CD14-positive monocyte (primary cell): Measurements from ENCODE around the gene NIPBL. TPM values are rescaled to one million over a fixed set of nuclear protein-coding genes. Genes with fewer than 3 reads are reported as not detected.
"Not testable (repeated sequence)": the region's sequence is repeated elsewhere in the genome, so short reads cannot be mapped to it uniquely, and the experiment has no call there.

Source experiments
- DNase-seq, 3 donors: peaks; one replicate each; pipeline ENCODE4 v3.0.0-alpha.2; 2011 to 2022
- H2AFZ ChIP-seq: 2 replicates; pipeline ENCODE4 v1.6.0; 2012; ENCODE audit warnings: mild to moderate bottlenecking, low read depth, low read length, inconsistent platforms; ENCODE audit not compliant: insufficient read depth, poor library complexity, severe bottlenecking
- H3K27ac ChIP-seq, 2 donors: 1 replicate in 1 of 2; 2 replicates in 1 of 2; pipeline ENCODE4 v1.5.1; 2012 to 2013; ENCODE audit warnings: low read length in 2 of 2, control low read depth in 1 of 2, inconsistent platforms in 1 of 2, low read depth in 1 of 2, mild to moderate bottlenecking in 1 of 2
- H3K27me3 ChIP-seq, 2 donors: one replicate each; pipeline versions ENCODE4 v1.6.0 to v1.6.1; 2011 to 2013; ENCODE audit warnings: low read length in 2 of 2; ENCODE audit not compliant: control insufficient read depth in 2 of 2, insufficient read depth in 2 of 2
- H3K36me3 ChIP-seq, 2 donors: replicated peaks in 1 of 2; 1 replicate in 1 of 2; 2 replicates in 1 of 2; pipeline versions ENCODE4 v1.5.1 to v1.6.1; 2012 to 2013; ENCODE audit warnings: low read length in 2 of 2, control low read depth in 1 of 2, inconsistent platforms in 1 of 2, mild to moderate bottlenecking in 1 of 2; ENCODE audit not compliant: insufficient read depth in 2 of 2, control insufficient read depth in 1 of 2
- H3K4me1 ChIP-seq, 2 donors: 1 replicate in 1 of 2; 2 replicates in 1 of 2; pipeline versions ENCODE4 v1.5.1 to v1.6.1; 2012 to 2013; ENCODE audit warnings: low read length in 2 of 2, control low read depth in 1 of 2, inconsistent platforms in 1 of 2, mild to moderate bottlenecking in 1 of 2, moderate library complexity in 1 of 2; ENCODE audit not compliant: insufficient read depth in 2 of 2, control insufficient read depth in 1 of 2
- H3K4me2 ChIP-seq: replicated peaks from 2 replicates; pipeline ENCODE3; 2012; ENCODE audit warnings: low read length, moderate library complexity, mild to moderate bottlenecking; ENCODE audit not compliant: poor library complexity, severe bottlenecking; ENCODE audit errors: extremely low read depth
- H3K4me3 ChIP-seq, 3 experiments: fragments of 200-600 bp in 1 of 3; sonication (generic) in 1 of 3; replicated peaks in 1 of 3; 1 replicate in 2 of 3; 2 replicates in 1 of 3; pipeline ENCODE4 v1.5.1; 2011 to 2013; ENCODE audit warnings: low read length in 3 of 3, mild to moderate bottlenecking in 3 of 3, control low read depth in 2 of 3, low read depth in 2 of 3, inconsistent platforms in 1 of 3, moderate library complexity in 1 of 3
- H3K79me2 ChIP-seq: 2 replicates; pipeline ENCODE4 v1.6.0; 2012; ENCODE audit warnings: mild to moderate bottlenecking, control low read depth, inconsistent platforms, low read length, moderate library complexity; ENCODE audit not compliant: insufficient read depth
- H3K9ac ChIP-seq: 2 replicates; pipeline ENCODE4 v1.6.0; 2017; ENCODE audit warnings: low read length, mild to moderate bottlenecking; ENCODE audit not compliant: insufficient read depth, poor library complexity, severe bottlenecking
- H3K9me3 ChIP-seq, 2 donors: replicated peaks in 1 of 2; 1 replicate in 1 of 2; 2 replicates in 1 of 2; pipeline versions ENCODE4 v1.5.1 to v1.6.1; 2012 to 2013; ENCODE audit warnings: low read length in 2 of 2, control low read depth in 1 of 2; ENCODE audit not compliant: control insufficient read depth in 1 of 2, insufficient read depth in 1 of 2
- H4K20me1 ChIP-seq: 2 replicates; pipeline ENCODE4 v1.6.0; 2012; ENCODE audit warnings: mild to moderate bottlenecking, low read length, control low read depth, moderate library complexity; ENCODE audit not compliant: insufficient read depth
- H3K27ac Mint-ChIP-seq, 7 donors: one replicate each; pipeline ENCODE4 v1.8.0; 2020; ENCODE audit warnings: mild to moderate bottlenecking in 7 of 7, mixed read lengths in 7 of 7, moderate library complexity in 6 of 7, inconsistent platforms in 2 of 7
- H3K27me3 Mint-ChIP-seq, 3 donors: one replicate each; pipeline ENCODE4 v1.8.0; 2021 to 2022; ENCODE audit warnings: low read depth in 3 of 3, mild to moderate bottlenecking in 3 of 3, mixed read lengths in 3 of 3, moderate library complexity in 3 of 3, inconsistent platforms in 1 of 3
- H3K36me3 Mint-ChIP-seq, 2 donors: one replicate each; pipeline ENCODE4 v1.8.0; 2020; ENCODE audit warnings: mixed read lengths in 2 of 2, inconsistent platforms in 1 of 2, mild to moderate bottlenecking in 1 of 2
- H3K4me1 Mint-ChIP-seq: one replicate; pipeline ENCODE4 v1.8.0; 2020; ENCODE audit warnings: mild to moderate bottlenecking, mixed read lengths
- H3K4me3 Mint-ChIP-seq, 2 donors: one replicate each; pipeline ENCODE4 v1.8.0; 2020; ENCODE audit warnings: mild to moderate bottlenecking in 2 of 2, mixed read lengths in 2 of 2, moderate library complexity in 1 of 2
- H3K9me3 Mint-ChIP-seq, 7 donors: one replicate each; pipeline ENCODE4 v1.8.0; 2020 to 2022; ENCODE audit warnings: mixed read lengths in 7 of 7, mild to moderate bottlenecking in 6 of 7, moderate library complexity in 6 of 7, inconsistent platforms in 2 of 7
- CTCF ChIP-seq: fragments of 200-600 bp; IDR thresholded peaks from one replicate; pipeline ENCODE4 v1.8.0; 2022; ENCODE audit warnings: antibody characterized with exemption, mild to moderate bottlenecking
- WGBS: methylation state at CpG from one replicate; pipeline ENCODE4 v1.1.5; 2013; ENCODE audit warnings: missing lambda C conversion rate; ENCODE audit not compliant: insufficient coverage; 5-methylcytosine and 5-hydroxymethylcytosine counted together
- intact Hi-C, 2 donors: fragments of 100-400 bp; cut with micrococcal nuclease; formaldehyde crosslinking; loops; one replicate each; pipeline versions ENCODE4 v1.15.0 to v1.15.1; 2023
- polyA plus RNA-seq, 3 donors: library from polyadenylated mRNA; depleted of rRNA in 1 of 3; unstranded in 2 of 3; stranded (reverse) in 1 of 3; fragments of 300-500 nt in 2 of 3; fragments of >200 nt in 1 of 3; fragmentation: Illumina TruSeq in 2 of 3; gene quantifications; 1 replicate in 2 of 3; 2 replicates in 1 of 3; pipeline ENCODE4 v1.2.3, GENCODE V29; 2012 to 2021

NIPBL gene
- polyA plus RNA-seq, 3 donors = 6.6 to 36.0 (median 16.2) TPM

DNA sequence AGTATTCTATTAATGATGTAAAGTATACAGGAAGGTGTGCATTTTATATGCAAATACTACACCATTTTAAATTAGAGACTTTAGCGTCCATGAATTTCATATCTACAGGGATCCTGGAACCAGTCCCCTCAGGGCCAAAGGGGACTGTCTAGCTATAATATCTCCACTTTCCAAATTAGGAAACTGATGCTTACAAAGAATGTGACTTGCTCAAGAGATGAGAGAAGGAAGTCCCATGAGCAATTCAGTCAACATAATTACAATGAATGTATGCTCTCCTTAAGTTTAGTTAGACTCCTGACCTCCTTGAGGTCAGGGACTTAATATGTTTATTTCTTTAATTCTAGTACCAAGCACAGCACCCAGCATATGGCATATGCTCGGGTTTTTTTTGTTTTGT, 23.7 kb downstream of the NIPBL start:
- H3K36me3 ChIP-seq = no peaks in the 10 kb centered on the region
- H3K4me3 ChIP-seq = no peak overlapping the region
- H3K4me3 Mint-ChIP-seq = no peak overlapping the region
- DNase-seq = peak in 1 of 3 donors; percentile 12
- H3K4me1 ChIP-seq = peaks cover 22 to 33% of the 10 kb centered on the region in 2 donors
- no peaks in the 10 kb centered on the region for H3K27me3 ChIP-seq
- no peak overlapping the region for H2AFZ ChIP-seq
- H4K20me1 ChIP-seq = peaks cover 100% of the 10 kb centered on the region
- H3K27ac Mint-ChIP-seq = no peak overlapping the region
- H3K4me1 Mint-ChIP-seq = peaks cover 64% of the 10 kb centered on the region
- H3K9me3 Mint-ChIP-seq = peaks cover 0 to 5% (median 0%) of the 10 kb centered on the region in 7 donors
- TF ChIP-seq CTCF = no peak
- no peaks in the 10 kb centered on the region for H3K27me3 Mint-ChIP-seq
- no peaks in the 10 kb centered on the region for H3K36me3 Mint-ChIP-seq
- no peak overlapping the region for H3K27ac ChIP-seq
- peaks cover 100% of the 10 kb centered on the region for H3K79me2 ChIP-seq
- intact Hi-C loops = no loop called here
- H3K9me3 ChIP-seq = no peaks in the 10 kb centered on the region
- no peak overlapping the region for H3K4me2 ChIP-seq
- WGBS = no CpG with 5 or more reads among the region's 2 CpGs
- H3K9ac ChIP-seq = no peak overlapping the region

- Histone ChIP-seq H3K4me1 (peaks cover 18 to 26% of the 10 kb centered on the region in 2 donors), H3K79me2 (peaks cover 100% of the 10 kb centered on the region), H4K20me1 (peaks cover 100% of the 10 kb centered on the region)
- H3K36me3 Mint-ChIP-seq, H3K9me3 Mint-ChIP-seq, H3K36me3 ChIP-seq, H3K4me2 ChIP-seq, H3K9me3 ChIP-seq, H3K4me3 ChIP-seq, H2AFZ ChIP-seq, intact Hi-C loops, H3K9ac ChIP-seq, H3K27me3 Mint-ChIP-seq, H3K4me3 Mint-ChIP-seq, DNase-seq, H3K27ac ChIP-seq, H3K27me3 ChIP-seq: not testable (repeated sequence)
- H3K4me1 Mint-ChIP-seq = peaks cover 56% of the 10 kb centered on the region
- H3K27ac Mint-ChIP-seq = peak overlapping the region in 2 of 7 donors; percentile 27 to 61
These were observed 24.5 kb downstream of the NIPBL start for GRCh38 chr5:36901077-36901476.
